GM21786 (cell line): Measurements from ENCODE around the gene DUS1L.
"Not testable (repeated sequence)": the region's sequence is repeated elsewhere in the genome, so short reads cannot be mapped to it uniquely, and the experiment has no call there.

Experiments
- ATAC-seq: cut with Tn5 transposase; IDR thresholded peaks from one replicate; pipeline ENCODE4 v1.9.1; 2021; ENCODE audit not compliant: unreplicated experiment

The DUS1L gene

DNA sequence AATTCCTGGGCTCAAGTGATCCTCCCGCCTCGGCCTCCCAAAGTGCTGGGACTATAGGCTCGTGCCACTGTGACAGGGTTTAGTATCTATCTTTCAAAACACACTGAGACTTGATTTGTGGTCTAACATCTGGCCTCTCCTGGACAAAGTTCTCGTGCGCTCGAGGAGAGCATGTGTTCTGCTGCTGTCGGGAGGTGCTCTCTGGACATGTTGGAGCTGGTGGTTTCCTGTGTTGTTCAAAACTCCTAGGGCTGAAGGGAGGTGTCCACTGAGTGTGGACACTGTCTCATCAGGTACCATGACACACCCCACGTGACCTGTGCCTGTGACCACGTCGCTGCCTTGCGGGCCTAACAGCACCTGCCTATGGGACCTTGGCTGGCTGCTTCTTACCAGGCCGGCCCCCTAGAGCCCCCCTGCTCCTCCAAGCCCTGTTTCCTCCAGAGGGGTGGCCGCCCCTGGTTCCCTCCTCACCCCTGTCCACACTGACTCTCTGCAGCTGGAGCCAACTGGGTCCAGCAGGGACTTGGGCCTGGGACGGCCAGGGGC, 19.6 kb downstream of the DUS1L start:
- no peak for ATAC-seq

GRCh38 chr17:82043507-82043906, 22.1 kb downstream of the DUS1L start:
- no peak for ATAC-seq

- ATAC-seq = no peak
Observed at GRCh38 chr17:82042649-82043048, 23.0 kb downstream of the DUS1L start.

DNA sequence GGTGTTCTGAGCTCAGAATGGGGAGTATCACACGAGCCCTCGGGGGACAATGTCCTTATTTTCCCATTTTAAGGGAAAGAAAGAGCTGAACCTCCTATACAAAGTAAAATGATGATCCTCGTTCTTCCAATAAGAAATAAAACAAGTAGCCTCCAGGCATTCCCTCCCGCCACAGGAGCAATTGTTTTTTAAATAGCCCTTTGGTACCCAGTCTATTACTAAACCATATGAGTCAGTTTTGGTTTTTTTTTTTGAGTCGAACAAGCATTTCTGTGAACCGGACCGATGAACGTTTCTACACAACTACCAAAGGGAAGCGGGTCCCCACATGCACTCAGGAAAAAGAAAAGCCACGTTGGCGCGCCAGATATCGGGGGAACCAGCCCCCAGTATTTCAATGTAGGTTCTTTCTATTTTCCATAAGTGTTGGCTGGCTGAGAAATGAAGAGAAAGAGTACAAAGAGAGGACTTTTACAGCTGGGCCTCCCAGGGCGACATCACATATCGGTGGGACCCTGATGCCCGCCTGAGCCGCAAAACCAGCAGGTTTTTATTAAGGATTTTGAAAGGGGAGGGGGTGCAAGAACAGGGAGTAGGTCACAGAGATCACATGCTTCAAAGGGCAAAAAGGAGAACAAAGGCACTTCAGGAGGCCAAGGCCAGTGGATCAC, 24.3 kb downstream of the DUS1L start:
- no peak for ATAC-seq

GRCh38 chr17:82039695-82040299, 25.8 kb downstream of the DUS1L start:
- no peak for ATAC-seq

- not testable (repeated sequence) for ATAC-seq
Observed at GRCh38 chr17:82038796-82039409, 26.7 kb downstream of the DUS1L start.

DNA sequence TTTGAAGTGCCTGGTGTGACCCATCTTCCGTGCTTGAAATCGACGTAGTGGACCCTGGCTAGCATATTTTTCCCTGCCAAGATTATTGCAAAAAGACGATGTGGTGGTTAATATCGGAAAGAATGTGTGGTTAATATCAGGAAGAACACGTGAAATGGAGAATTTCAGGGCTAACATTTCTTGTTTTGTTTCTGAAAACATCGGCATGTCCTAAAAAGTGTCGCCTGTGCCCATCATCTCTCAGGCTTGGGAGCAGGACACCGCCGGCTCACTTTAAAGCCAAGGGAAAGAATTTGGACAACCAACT, 27.8 kb downstream of the DUS1L start:
- ATAC-seq = no peak

DNA sequence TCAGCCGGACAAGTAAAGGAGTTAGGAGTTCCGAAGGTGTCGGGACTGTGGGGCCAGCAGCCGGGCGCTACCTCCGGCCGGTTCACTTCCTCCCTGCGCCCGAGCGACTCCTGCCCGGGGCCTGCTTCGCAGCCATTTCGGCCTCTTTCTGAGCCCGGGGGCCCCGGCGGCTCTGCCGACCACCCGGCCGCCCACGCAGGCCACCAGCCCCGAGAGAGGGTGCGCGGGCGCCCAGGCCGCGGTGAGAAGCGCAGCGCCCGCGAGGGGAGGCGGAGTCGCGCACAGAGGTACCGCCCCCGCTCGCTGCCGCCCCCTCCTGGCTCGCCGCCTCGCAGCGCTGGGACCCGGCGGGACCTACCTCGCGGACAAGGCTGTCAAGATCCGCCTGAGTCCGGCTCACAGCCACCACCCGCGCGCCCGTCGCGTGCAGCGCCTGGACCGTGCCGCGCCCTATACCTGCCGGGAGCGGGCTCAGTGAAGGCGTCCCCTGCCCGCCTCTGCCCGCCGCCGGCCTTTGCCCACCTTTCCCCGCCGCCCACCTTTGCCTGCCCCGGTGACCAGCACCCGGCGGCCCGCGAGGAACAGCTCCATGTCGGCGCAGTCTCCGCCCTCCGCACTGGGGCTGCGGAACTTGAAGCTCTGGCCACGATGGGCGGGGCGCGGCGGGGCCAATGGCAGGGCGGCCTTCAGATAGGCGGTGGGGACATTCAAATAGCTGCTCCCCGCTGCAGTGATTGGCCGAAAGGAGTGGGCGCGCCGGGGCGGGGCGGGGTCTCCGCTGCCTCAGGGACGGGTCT, 28.3 kb downstream of the DUS1L start, which contains the start of gene DCXR:
DCXR (minus strand) TSS at position 606 of the 797 bp plus-strand sequence; CDS start at position 591, 15 bp downstream.
- peak; percentile 91 for ATAC-seq

- ATAC-seq = no peak
Observed at GRCh38 chr17:82036634-82037091, 28.9 kb downstream of the DUS1L start.

- no peak for ATAC-seq
Observed at GRCh38 chr17:82035956-82036633, 29.5 kb downstream of the DUS1L start.

- ATAC-seq = no peak
Observed at GRCh38 chr17:82035488-82035887, 30.1 kb downstream of the DUS1L start.

GRCh38 chr17:82034371-82035011, 31.1 kb downstream of the DUS1L start:
- no peak for ATAC-seq

- no peak for ATAC-seq
Observed at GRCh38 chr17:82033359-82034085, 32.1 kb downstream of the DUS1L start.

DNA sequence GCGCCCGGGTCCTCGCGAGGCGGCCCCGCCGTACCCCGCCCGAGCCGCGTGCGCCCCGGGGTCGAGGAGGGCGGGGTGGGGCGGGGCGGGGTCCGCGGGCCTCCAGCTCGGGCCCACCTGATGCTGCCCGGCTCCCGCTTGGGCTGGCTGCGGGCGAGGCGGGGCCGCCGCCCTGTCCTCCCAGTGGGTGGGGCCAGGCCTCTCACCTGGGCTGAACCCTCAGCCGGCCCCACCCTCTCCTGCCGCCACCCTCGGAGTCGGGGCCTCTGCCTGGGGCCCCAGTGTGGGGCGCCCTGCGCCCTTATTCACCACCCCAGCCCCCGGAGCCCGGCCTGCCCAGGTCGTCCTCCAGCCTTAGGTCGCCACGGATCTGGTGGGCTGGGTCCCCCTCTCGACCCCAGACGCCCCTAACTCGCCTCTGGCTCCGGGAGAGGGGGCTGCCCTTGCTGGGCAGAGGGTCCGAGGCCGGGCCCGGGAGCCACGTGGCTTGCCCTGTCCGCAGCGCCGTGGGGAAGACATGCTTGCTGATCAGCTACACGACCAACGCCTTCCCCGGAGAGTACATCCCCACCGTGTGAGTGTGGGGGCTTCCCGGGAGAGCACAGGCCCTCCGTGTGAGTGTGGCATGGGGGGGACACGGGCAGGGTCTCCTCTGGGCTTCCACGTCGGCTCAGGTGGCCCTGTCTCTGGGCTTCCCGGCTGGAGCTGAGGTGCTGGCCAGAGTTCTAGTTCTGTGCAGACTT, 33.5 kb downstream of the DUS1L start:
- ATAC-seq = no peak

- ATAC-seq = no peak
Observed at GRCh38 chr17:82031303-82031884, 34.2 kb downstream of the DUS1L start, which contains the start of gene RAC3. Gene RAC3 (plus strand): TSS chr17:82031678. CDS start chr17:82031762, 84 bp downstream.

- ATAC-seq = peak; percentile 43
Observed at GRCh38 chr17:82030470-82031302, 34.9 kb downstream of the DUS1L start.

GRCh38 chr17:82029990-82030469, 35.6 kb downstream of the DUS1L start:
- no peak for ATAC-seq
